A549 (cell line): ENCODE measurements around the gene PPM1H. TPM values are rescaled to one million over a fixed set of nuclear protein-coding genes. Genes with fewer than 3 reads are reported as not detected.

ENCODE experiments used
- ATAC-seq, 2 experiments: fragments of 200-7000 bp in 1 of 2; fragments of >200 bp in 1 of 2; cut with Nextera tagmentation in 1 of 2; cut with Tn5 transposase in 1 of 2; 3 replicates each; pipeline versions ENCODE4 v1.8.0 to v1.9.1; 2018 to 2020; ENCODE audit warnings: mild to moderate bottlenecking in 1 of 2, moderate library complexity in 1 of 2
- CTCF ChIA-PET: fragments of 300-600 bp; sonication (Branson Sonifier 250); formaldehyde crosslinking; extraction: SDS; loops from one replicate; lab custom pipeline; 2021; ENCODE audit warnings: antibody characterized with exemption, inconsistent platforms; lab: Yijun Ruan, JAX
- POLR2A ChIA-PET: fragments of 350-600 bp; formaldehyde crosslinking; extraction: SDS; loops from one replicate; lab custom pipeline; 2021; ENCODE audit warnings: antibody characterized with exemption, inconsistent platforms; lab: Yijun Ruan, JAX
- DNase-seq, 2 experiments: peaks; one replicate each; pipeline versions ENCODE4 v3.0.0 to v3.0.0-alpha.2; 2011 to 2016; ENCODE audit warnings: low read depth in 1 of 2, low spot score in 1 of 2
- FAIRE-seq: peaks from 2 replicates; lab custom pipeline; 2011; peaks lifted over from hg19 to GRCh38; lab: Jason Lieb, UNC
- H3K27ac ChIP-seq, 2 experiments: fragments of >200 bp; sonication (Bioruptor Twin); formaldehyde crosslinking; 3 replicates each; pipeline ENCODE4 v1.5.1; 2016 to 2017
- H3K4me1 ChIP-seq: fragments of >200 bp; sonication (Bioruptor Twin); formaldehyde crosslinking; 3 replicates; pipeline ENCODE4 v1.6.1; 2016
- H3K4me2 ChIP-seq: fragments of >200 bp; sonication (Bioruptor Twin); formaldehyde crosslinking; 3 replicates; pipeline ENCODE4 v1.6.1; 2016
- H3K4me3 ChIP-seq: fragments of >200 bp; sonication (Bioruptor Twin); formaldehyde crosslinking; 3 replicates; pipeline ENCODE4 v1.5.1; 2016
- H3K9me3 ChIP-seq: fragments of >200 bp; sonication (Bioruptor Twin); formaldehyde crosslinking; 3 replicates; pipeline ENCODE4 v1.6.1; 2016
- CBX8 ChIP-seq: fragments of 200-600 bp; sonication (generic); IDR thresholded peaks from 2 replicates; pipeline ENCODE4 v1.6.1; 2016
- CHD2 ChIP-seq: fragments of 150-350 bp; IDR thresholded peaks from 2 replicates; pipeline ENCODE4 v1.6.1; 2014; ENCODE audit warnings: low read length; ENCODE audit not compliant: partially characterized antibody
- EHF ChIP-seq: fragments of 250-450 bp; sonication (Bioruptor Pico); IDR thresholded peaks from 2 replicates; pipeline ENCODE4 v1.5.0; 2020; ENCODE audit warnings: mild to moderate bottlenecking
- ESRRA ChIP-seq: fragments of 150-350 bp; IDR thresholded peaks from 2 replicates; pipeline ENCODE4 v1.6.1; 2014; ENCODE audit warnings: mild to moderate bottlenecking, low read length, borderline replicate concordance
- FOSB ChIP-seq: fragments of 250-450 bp; sonication (Bioruptor Pico); IDR thresholded peaks from 2 replicates; pipeline ENCODE4 v1.5.0; 2020; ENCODE audit warnings: mild to moderate bottlenecking, moderate library complexity
- FOSL2 ChIP-seq, 2 experiments: fragments of 450-650 bp in 1 of 2; fragments of >200 bp in 1 of 2; sonication (Bioruptor Twin) in 1 of 2; formaldehyde crosslinking; IDR thresholded peaks; 2 replicates each; pipeline versions ENCODE4 v1.5.0 to v1.6.1; 2016 to 2020; ENCODE audit warnings: mild to moderate bottlenecking in 1 of 2, moderate library complexity in 1 of 2
- FOXS1 ChIP-seq: fragments of 250-450 bp; sonication (Bioruptor Pico); IDR thresholded peaks from 2 replicates; pipeline ENCODE4 v1.5.0; 2020; ENCODE audit warnings: mild to moderate bottlenecking, moderate library complexity
- GATA3 ChIP-seq: IDR thresholded peaks from 2 replicates; pipeline ENCODE4 v1.6.1; 2012; ENCODE audit warnings: borderline replicate concordance
- HDAC2 ChIP-seq: fragments of 200-600 bp; sonication (generic); IDR thresholded peaks from 2 replicates; pipeline ENCODE4 v1.6.1; 2016
- HEYL ChIP-seq: fragments of 250-450 bp; sonication (Bioruptor Pico); IDR thresholded peaks from 2 replicates; pipeline ENCODE4 v1.8.0; 2021; ENCODE audit warnings: mild to moderate bottlenecking, moderate library complexity
- HOXA7 ChIP-seq: fragments of 250-450 bp; sonication (Bioruptor Pico); IDR thresholded peaks from 2 replicates; pipeline ENCODE4 v1.5.0; 2020; ENCODE audit warnings: mild to moderate bottlenecking, moderate library complexity
- HOXB13 ChIP-seq: fragments of 250-450 bp; sonication (Bioruptor Pico); IDR thresholded peaks from 2 replicates; pipeline ENCODE4 v1.5.0; 2020; ENCODE audit warnings: low read depth, mild to moderate bottlenecking, moderate library complexity
- JUN ChIP-seq, 2 experiments: fragments of >200 bp; sonication (Bioruptor Twin); formaldehyde crosslinking; IDR thresholded peaks; 2 replicates in 1 of 2; 3 replicates in 1 of 2; pipeline ENCODE4 v1.6.1; 2016 to 2017
- NPAS2 ChIP-seq: fragments of 250-450 bp; sonication (Bioruptor Pico); IDR thresholded peaks from 2 replicates; pipeline ENCODE4 v1.8.0; 2022; ENCODE audit warnings: mild to moderate bottlenecking, moderate library complexity, borderline replicate concordance
- POLR2A ChIP-seq: IDR thresholded peaks from 2 replicates; pipeline ENCODE4 v1.6.1; 2012; ENCODE audit warnings: mild to moderate bottlenecking, low read length
- RAD21 ChIP-seq, 2 experiments: fragments of >200 bp in 1 of 2; sonication (Bioruptor Twin) in 1 of 2; formaldehyde crosslinking in 1 of 2; IDR thresholded peaks in 1 of 2; conservative IDR thresholded peaks in 1 of 2; 2 replicates in 1 of 2; 3 replicates in 1 of 2; pipeline ENCODE4 v1.6.1; 2012 to 2018; ENCODE audit warnings: inconsistent platforms in 1 of 2
- RARB ChIP-seq: fragments of 250-450 bp; sonication (Bioruptor Pico); IDR thresholded peaks from 2 replicates; pipeline ENCODE4 v1.8.0; 2021; ENCODE audit warnings: mild to moderate bottlenecking, moderate library complexity
- RFX5 ChIP-seq: fragments of 450-650 bp; IDR thresholded peaks from 2 replicates; pipeline ENCODE4 v1.7.1; 2014; ENCODE audit warnings: antibody characterized with exemption, mild to moderate bottlenecking, moderate library complexity
- SMC3 ChIP-seq: fragments of >200 bp; sonication (Bioruptor Twin); formaldehyde crosslinking; IDR thresholded peaks from 3 replicates; pipeline ENCODE4 v1.6.1; 2018; ENCODE audit warnings: inconsistent platforms
- SREBF2 ChIP-seq: fragments of 450-650 bp; IDR thresholded peaks from 2 replicates; pipeline ENCODE4 v1.6.1; 2014; ENCODE audit warnings: mild to moderate bottlenecking, moderate library complexity
- TFCP2L1 ChIP-seq: fragments of 250-450 bp; sonication (Bioruptor Pico); IDR thresholded peaks from 2 replicates; pipeline ENCODE4 v1.5.0; 2021; ENCODE audit warnings: mild to moderate bottlenecking
- USF2 ChIP-seq: fragments of 450-650 bp; IDR thresholded peaks from 2 replicates; pipeline ENCODE4 v1.6.1; 2014; ENCODE audit warnings: antibody characterized with exemption
- ZC3H11A ChIP-seq: fragments of 450-650 bp; IDR thresholded peaks from 2 replicates; pipeline ENCODE4 v1.6.1; 2014; ENCODE audit warnings: antibody characterized with exemption, mild to moderate bottlenecking
- ZNF302 ChIP-seq: fragments of 250-450 bp; sonication (Bioruptor Pico); IDR thresholded peaks from 2 replicates; pipeline ENCODE4 v1.9.0; 2021; ENCODE audit warnings: inconsistent platforms, mild to moderate bottlenecking, moderate library complexity
- ZSCAN20 ChIP-seq: fragments of 250-450 bp; sonication (Bioruptor Pico); IDR thresholded peaks from 2 replicates; pipeline ENCODE4 v1.8.0; 2022; ENCODE audit warnings: mild to moderate bottlenecking, moderate library complexity
- WGBS: methylation state at CpG from one replicate; pipeline ENCODE4 v1.1.6; 2017; ENCODE audit errors: missing lambda C conversion rate; 5-methylcytosine and 5-hydroxymethylcytosine counted together
- polyA plus RNA-seq, 4 experiments: library from polyadenylated mRNA; depleted of rRNA in 3 of 4; stranded (reverse); fragments of >200 nt; fragmentation: RNase III in 1 of 4; extraction: RNeasy Plus Mini Kit Qiagen cat#74134 plus additional on column Dnase treatment in 1 of 4; gene quantifications; 2 replicates in 3 of 4; 3 replicates in 1 of 4; pipeline ENCODE4 v1.2.3, GENCODE V29; 2011 to 2017
- TF ChIP-seq, protein P1 (sequence below): IDR thresholded peaks from 2 replicates; pipeline ENCODE4 v1.6.1; 2012
- TF ChIP-seq, protein P2 (sequence below): IDR thresholded peaks from 2 replicates; pipeline ENCODE4 v1.6.1; 2012
- TF ChIP-seq, protein P3 (sequence below): fragments of 250-450 bp; sonication (Bioruptor Pico); IDR thresholded peaks from 2 replicates; pipeline ENCODE4 v1.5.0; 2020; ENCODE audit warnings: low read depth, mild to moderate bottlenecking, moderate library complexity
- TF ChIP-seq, protein P4 (sequence below): fragments of 200-600 bp; sonication (generic); IDR thresholded peaks from 2 replicates; pipeline ENCODE4 v1.6.1; 2016; ENCODE audit warnings: antibody characterized with exemption, mild to moderate bottlenecking, moderate library complexity

Gene PPM1H
- polyA plus RNA-seq, 2 of the 4 experiments (the other 2 are of a cell fraction) = 7.8 TPM

DNA sequence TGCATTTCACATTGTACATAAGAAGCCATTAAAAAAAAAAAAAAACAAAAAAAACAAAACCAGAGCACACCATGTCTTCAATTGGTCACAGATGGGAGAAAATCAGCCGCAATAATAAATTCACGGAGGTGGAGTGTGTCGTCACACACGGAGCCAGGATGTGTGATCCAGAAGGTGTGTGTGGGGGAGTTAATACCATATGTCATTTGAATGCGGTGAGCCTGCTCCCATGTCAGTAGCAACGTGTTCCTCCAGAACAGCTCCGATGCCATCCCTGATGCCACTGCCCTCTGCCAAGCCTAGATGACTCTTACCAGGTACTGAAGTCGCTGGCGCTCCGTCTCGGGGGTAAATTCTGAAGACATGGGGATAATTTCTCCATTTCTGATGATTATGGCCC is 197.8 kb downstream of the PPM1H start (continued):
- TF ChIP-seq RARB = no peak

DNA sequence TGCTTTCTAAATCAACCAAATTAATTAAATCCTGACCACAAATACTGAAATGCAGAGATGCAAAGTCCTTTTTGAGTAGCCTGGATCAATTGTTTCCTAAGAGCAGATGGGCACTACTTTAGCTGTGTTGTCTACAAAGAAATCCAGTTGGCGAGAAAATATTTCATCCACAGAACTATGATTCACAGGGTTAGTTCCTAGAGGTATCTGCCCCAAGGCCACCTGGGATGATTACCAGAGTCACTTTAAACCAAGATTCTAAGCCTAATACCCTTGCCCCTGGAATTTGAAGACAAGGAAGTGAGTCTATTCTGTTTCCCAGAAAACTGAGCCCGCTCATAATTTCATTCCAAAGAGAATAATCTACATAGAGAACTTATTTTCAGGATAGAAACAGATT is 198.4 kb downstream of the PPM1H start:
- 0 out of 2 replicates have a peak, but pooled peaks have one; percentile 10 for TF ChIP-seq ZNF302 (CRISPR knock-in tag)
- no peak for TF ChIP-seq FOSL2 (IDR thresholded peaks at IDR 0.05)
- TF ChIP-seq FOSL2 (CRISPR knock-in tag; IDR thresholded peaks at IDR 0.05) = 0 out of 2 replicates have a peak, but pooled peaks have one; percentile 8
- TF ChIP-seq RAD21 (conservative IDR thresholded peaks at IDR 0.05 in 1 of 2, IDR thresholded peaks at IDR 0.05 in 1 of 2) = no peak
- TF ChIP-seq, all 56 proteins: peak for 2
- ChIA-PET POLR2A (no interaction called here), CTCF (interaction anchor here (0.7 to 2.8 kb wide), 4 partner anchors 9 to 57 kb away, joined by 3 to 7 read pairs (median 4); no protein-coding TSS in a partner anchor)
- 88% methylated on average over 2 of the region's 2 CpGs for WGBS
- Histone ChIP-seq H3K27ac (peak overlapping the region; percentile 94 to 98), H3K9me3 (no peaks in the 10 kb centered on the region), H3K4me2 (0 out of 3 replicates have a peak overlapping the region, but pooled peaks have one; percentile 14), H3K4me3 (no peak overlapping the region), H3K4me1 (peaks cover 66% of the 10 kb centered on the region)
- ATAC-seq = no peak
- DNase-seq = peak in 1 of 2 experiments; percentile 49
- no peak for FAIRE-seq

GRCh38 chr12:62732861-62733427 is 202.0 kb downstream of the PPM1H start:
- Histone ChIP-seq H3K4me3 (no peak overlapping the region), H3K27ac (peak overlapping the region; percentile 94 to 98), H3K4me1 (peaks cover 87% of the 10 kb centered on the region), H3K9me3 (no peaks in the 10 kb centered on the region), H3K4me2 (peak overlapping the region; percentile 68)
- 23% methylated on average over 8 of the region's 8 CpGs for WGBS
- DNase-seq = peak; percentile 83 to 92
- ChIA-PET POLR2A (interaction anchor here (0.7 to 3.0 kb wide), 4 partner anchors 28 to 127 kb away, joined by 3 to 27 read pairs (median 18); no protein-coding TSS in a partner anchor), CTCF (no interaction called here)
- FAIRE-seq = no peak
- peak; percentile 50 to 63; a peak in 5 of 6 replicates for ATAC-seq
- TF ChIP-seq GATA3 (peak; percentile 47; the same call in 1 of the 2 replicates), ZC3H11A (no peak), FOSL2 (IDR thresholded peaks at IDR 0.05) (peak; percentile 54), FOSL2 (CRISPR knock-in tag; IDR thresholded peaks at IDR 0.05) (peak; percentile 90), ESRRA (peak; percentile 93), RFX5 (no peak), HOXA7 (CRISPR knock-in tag) (peak; percentile 90), HEYL (peak; percentile 67; the same call in 1 of the 2 replicates), CBX8 (no peak), USF2 (no peak), HDAC2 (no peak), FOSB (peak; percentile 71; the same call in 1 of the 2 replicates), NPAS2 (no peak), TFCP2L1 (CRISPR knock-in tag) (no peak; the same call in 1 of the 2 replicates), POLR2A (no peak), FOXS1 (CRISPR knock-in tag) (peak; percentile 65; the same call in 1 of the 2 replicates), ZSCAN20 (CRISPR knock-in tag) (peak; percentile 93; the same call in 1 of the 2 replicates), EHF (CRISPR knock-in tag) (peak; percentile 95), SREBF2 (no peak), RARB (peak; percentile 56), CHD2 (no peak), HOXB13 (CRISPR knock-in tag) (peak; percentile 94), ZNF302 (CRISPR knock-in tag) (peak; percentile 95), SMC3 (peak; percentile 21; the same call in 1 of the 3 replicates), JUN (IDR thresholded peaks at IDR 0.05) (peak; percentile 51 to 52; a peak in 1 of 5 replicates)
- TF ChIP-seq, protein P1, sequence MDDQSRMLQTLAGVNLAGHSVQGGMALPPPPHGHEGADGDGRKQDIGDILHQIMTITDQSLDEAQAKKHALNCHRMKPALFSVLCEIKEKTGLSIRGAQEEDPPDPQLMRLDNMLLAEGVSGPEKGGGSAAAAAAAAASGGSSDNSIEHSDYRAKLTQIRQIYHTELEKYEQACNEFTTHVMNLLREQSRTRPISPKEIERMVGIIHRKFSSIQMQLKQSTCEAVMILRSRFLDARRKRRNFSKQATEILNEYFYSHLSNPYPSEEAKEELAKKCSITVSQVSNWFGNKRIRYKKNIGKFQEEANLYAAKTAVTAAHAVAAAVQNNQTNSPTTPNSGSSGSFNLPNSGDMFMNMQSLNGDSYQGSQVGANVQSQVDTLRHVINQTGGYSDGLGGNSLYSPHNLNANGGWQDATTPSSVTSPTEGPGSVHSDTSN = no peak
- TF ChIP-seq, protein P2, sequence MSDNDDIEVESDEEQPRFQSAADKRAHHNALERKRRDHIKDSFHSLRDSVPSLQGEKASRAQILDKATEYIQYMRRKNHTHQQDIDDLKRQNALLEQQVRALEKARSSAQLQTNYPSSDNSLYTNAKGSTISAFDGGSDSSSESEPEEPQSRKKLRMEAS = peak; percentile 63
- TF ChIP-seq, protein P3, sequence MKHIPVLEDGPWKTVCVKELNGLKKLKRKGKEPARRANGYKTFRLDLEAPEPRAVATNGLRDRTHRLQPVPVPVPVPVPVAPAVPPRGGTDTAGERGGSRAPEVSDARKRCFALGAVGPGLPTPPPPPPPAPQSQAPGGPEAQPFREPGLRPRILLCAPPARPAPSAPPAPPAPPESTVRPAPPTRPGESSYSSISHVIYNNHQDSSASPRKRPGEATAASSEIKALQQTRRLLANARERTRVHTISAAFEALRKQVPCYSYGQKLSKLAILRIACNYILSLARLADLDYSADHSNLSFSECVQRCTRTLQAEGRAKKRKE (CRISPR knock-in tag) = peak; percentile 88
- TF ChIP-seq, protein P4, sequence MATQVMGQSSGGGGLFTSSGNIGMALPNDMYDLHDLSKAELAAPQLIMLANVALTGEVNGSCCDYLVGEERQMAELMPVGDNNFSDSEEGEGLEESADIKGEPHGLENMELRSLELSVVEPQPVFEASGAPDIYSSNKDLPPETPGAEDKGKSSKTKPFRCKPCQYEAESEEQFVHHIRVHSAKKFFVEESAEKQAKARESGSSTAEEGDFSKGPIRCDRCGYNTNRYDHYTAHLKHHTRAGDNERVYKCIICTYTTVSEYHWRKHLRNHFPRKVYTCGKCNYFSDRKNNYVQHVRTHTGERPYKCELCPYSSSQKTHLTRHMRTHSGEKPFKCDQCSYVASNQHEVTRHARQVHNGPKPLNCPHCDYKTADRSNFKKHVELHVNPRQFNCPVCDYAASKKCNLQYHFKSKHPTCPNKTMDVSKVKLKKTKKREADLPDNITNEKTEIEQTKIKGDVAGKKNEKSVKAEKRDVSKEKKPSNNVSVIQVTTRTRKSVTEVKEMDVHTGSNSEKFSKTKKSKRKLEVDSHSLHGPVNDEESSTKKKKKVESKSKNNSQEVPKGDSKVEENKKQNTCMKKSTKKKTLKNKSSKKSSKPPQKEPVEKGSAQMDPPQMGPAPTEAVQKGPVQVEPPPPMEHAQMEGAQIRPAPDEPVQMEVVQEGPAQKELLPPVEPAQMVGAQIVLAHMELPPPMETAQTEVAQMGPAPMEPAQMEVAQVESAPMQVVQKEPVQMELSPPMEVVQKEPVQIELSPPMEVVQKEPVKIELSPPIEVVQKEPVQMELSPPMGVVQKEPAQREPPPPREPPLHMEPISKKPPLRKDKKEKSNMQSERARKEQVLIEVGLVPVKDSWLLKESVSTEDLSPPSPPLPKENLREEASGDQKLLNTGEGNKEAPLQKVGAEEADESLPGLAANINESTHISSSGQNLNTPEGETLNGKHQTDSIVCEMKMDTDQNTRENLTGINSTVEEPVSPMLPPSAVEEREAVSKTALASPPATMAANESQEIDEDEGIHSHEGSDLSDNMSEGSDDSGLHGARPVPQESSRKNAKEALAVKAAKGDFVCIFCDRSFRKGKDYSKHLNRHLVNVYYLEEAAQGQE = no peak
